Activated CD4-positive, alpha-beta T cell treated with anti-CD3 and anti-CD28 coated beads for 1 hour (primary cell): ENCODE measurements around the gene IP6K3.

Experiments
- DNase-seq: peaks from one replicate; pipeline ENCODE4 v3.0.0-alpha.2; 2020

IP6K3 gene

GRCh38 chr6:33777398-33778388 is 31.0 kb upstream of the IP6K3 start:
- no peak for DNase-seq

DNA sequence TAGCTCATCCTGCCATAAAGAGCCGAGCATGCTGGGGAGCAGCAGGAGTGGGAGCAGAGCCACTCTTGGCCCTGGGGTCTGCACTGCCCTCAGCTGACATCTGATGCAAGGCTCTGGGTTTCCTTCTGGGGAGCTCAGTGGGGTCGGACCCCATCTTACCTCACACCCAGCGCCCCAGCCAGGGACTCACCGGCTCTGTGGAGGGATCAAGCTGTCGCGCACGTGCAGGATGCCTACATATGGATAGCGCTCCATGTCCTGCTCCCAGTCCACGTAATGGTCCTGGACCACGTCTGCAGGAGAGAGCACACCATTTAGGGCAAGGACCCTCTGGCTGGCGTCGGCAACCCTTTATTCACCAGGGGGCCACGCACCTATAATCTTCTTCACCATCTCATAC is 30.1 kb upstream of the IP6K3 start:
- no peak for DNase-seq

GRCh38 chr6:33776186-33776585 is 29.5 kb upstream of the IP6K3 start:
- no peak for DNase-seq

DNA sequence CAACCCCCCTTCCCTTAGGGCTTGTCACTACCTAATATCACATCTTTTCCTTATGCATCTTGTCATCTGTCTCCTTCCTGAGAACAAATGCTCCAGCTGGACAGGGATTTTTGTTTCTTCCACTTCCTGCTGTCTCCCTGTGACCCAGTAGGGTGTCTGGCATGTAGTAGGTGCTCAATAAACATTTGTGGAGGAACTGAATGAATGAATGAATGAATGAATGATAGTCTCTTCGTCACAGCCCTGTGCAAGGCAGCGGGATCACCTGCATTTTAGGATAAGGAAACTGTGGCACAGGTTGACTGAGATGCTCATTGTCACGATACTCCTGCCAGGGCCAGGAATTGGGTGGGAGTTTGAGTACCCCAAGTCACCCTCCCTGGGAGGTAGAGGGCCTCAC is 28.1 kb upstream of the IP6K3 start:
- no peak for DNase-seq

- DNase-seq, result no peak
Observed at GRCh38 chr6:33772902-33773472, 26.3 kb upstream of the IP6K3 start.

DNA sequence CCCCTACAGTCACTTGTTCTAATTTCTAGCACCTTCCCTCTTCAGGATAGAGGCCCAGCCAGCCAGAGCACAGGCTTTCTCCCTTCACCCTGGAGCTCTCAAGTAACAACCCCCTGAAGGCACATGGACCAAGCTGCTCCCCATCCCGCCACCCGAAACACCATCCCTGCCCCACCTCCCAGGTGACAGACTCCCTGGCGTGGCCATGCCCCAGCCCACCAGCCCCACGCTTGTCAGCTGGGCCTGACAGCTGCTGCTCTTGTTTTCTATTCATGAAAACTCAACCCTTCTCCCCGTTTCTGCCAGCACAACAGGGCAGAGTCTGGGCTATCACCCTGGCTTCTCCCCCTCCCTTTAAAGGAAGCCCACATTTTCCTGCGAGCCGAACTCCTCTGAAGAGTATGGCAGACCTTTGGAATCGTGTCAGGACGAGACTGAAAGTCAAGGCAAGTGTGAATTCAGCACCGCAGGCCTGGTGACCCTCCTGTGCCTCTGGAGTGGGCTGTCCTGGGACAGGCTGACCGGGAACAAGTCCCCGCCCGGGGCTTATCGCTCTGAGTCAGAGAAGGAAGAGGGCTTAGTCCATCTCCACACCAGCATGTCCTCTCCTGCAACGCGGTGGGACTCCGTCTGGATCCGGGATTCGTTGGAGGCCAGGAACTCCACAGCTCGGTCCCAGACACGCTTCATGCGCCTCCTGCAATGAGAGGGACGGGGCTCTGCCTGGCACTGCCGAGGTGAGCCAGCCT is 25.6 kb upstream of the IP6K3 start:
- no peak for DNase-seq

GRCh38 chr6:33771146-33772081 is 24.7 kb upstream of the IP6K3 start:
- peak; percentile 55 for DNase-seq

GRCh38 chr6:33770833-33771145 is 24.1 kb upstream of the IP6K3 start:
- DNase-seq, result no peak

DNA sequence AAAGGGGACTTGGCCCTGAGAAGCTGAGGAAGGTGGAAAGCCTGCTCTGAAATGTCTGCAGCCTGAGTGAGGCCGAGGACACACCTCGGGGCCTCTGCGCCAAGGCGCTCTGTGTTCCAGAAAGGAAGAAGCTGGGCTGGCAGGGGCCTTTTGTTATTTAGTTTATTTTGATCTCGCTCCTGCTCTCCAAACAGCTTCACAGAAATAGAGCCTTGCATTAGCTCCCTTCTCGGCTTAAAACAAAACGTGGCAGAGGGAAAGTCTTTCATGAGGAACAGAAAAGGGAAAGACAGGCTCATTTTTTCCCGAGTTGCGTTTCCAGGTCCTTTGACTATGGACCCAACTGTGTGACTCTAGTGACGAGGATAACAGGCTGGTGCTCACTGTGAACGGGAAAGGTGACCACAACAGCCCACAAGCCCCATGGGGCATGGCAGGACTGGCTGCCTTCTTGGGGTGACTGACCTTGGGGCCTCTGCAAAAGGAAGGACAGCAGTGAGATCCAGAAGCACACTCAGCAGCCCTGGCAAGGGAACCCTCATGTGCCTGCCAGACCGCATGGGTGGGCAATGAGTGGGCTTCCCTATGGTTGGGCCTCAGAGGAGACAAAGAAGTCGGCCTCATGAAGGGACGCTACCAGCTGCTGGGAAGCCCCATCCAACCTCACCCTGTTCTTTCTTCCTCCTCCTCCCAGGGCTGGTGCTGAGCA is 23.6 kb upstream of the IP6K3 start:
- no peak for DNase-seq

DNA sequence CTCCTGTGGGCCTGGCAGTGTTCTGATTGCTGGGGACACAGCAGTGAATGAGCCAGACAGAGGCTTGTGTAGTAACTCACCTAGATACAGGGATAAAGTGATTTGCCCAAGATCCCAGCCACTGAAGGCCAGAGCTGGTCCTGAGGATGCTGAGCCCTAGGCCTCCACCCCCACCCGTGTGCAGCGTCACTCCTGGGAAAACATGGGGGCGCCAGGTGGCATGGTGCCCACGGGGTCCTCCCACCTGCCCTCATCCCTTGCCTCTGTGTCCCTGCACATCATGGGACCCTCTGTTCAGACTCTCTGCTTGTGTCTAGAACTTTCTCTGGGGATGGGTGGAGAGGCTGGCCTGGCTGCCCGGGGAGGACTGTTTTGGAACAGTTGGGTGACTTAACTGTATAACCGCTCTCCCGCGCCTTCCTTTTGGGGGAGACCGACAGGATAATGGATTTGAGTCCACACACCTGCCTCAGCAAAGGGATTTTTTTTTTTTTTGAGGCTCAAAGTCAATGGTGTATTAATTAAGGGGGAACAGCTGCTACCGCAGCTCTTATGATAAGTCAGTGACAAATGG is 22.6 kb upstream of the IP6K3 start:
- no peak for DNase-seq

DNA sequence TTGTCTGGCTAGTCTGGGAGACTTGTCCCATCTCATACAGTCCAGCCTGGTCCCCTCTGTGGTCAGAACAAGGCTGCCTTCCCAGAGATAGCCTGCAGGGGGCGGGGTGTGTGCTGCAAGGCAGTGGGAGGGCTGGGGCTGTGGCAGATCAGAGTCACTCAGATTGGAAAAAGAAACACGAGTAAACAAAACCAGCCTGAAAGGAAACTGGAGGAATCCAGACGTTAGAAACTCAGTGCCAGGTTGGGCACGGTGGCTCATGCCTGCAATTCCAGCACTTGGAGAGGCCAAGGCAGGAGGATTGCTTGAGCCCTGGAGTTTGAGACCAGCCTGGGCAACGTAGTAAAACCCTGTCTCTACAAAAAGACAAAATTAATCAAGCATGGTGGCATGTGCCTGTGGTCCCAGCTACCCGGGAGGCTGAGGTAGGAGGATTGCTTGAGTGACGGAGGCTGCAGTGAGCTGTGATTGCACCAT is 22.0 kb upstream of the IP6K3 start:
- DNase-seq, result peak; percentile 51

DNA sequence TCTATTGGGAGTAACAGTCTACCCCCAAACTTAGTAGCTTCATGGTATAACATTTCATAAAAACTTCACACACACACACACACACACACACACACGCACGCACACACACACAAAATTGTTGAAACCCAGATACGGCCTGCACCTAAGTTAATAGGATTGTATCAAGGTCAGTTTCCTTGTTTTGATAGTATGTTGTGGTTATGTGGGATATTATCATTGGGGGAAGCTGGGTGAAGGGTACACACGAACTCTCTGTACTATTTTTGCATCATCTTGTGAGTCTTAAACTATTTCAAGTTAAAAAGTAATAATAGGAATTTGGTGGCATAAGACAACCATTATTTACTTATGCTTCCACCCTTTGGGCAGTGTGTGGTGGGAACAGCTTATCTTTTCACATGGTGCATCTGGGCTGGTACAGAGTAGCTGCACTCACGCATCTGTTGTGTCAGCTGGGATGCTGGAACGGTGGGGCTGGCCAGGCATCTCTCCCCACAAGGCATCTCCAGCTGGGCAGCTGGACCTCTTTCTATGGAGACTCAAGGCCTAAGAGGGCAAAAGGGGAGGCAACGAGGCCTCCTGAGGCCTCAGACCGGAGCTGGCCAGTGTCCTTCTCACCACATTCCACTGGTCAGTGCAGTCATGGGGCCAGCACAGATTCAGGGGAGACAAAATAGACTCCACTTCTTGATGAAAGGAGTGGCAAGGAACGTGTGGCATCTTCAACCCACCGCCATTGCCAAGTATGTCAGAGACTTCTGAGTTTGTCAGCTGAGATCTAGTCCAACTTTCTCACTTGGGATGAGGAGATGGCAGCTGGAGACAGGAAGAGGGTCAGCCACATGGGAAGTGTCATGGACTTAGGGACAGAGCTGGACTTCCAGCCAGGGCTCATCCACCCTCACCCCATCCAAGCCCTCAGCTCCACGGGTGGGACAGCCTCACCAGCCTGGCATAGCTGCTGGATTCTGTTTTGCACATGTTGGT is 20.5 kb upstream of the IP6K3 start:
- no peak for DNase-seq

GRCh38 chr6:33765368-33765767 is 18.7 kb upstream of the IP6K3 start:
- DNase-seq, result no peak

GRCh38 chr6:33764036-33764435 is 17.3 kb upstream of the IP6K3 start:
- no peak for DNase-seq

GRCh38 chr6:33763483-33763882 is 16.8 kb upstream of the IP6K3 start:
- no peak for DNase-seq

DNA sequence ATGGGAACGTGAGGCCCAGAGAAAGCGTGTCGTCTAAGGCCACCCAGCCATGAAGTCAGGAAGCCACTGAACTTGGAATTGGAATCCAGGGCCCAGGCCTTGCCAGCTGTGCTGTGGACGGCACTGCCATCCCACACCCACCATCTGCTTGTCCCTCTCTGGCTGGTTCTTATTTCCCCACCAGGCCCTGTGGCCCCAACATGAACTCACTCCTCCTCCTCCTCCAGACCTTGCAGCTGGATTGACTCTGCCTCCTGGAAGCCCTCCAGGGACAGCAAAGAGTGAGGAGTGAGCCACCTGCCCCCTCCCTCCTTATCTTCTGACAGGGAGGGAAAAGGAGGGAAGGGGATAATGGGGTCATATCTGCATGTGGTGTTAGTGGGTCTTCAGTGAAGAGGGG is 16.0 kb upstream of the IP6K3 start:
- DNase-seq, result no peak

- DNase-seq, result no peak
Observed at GRCh38 chr6:33761922-33762629, 15.4 kb upstream of the IP6K3 start.

- no peak for DNase-seq
Observed at GRCh38 chr6:33761581-33761921, 14.8 kb upstream of the IP6K3 start.

DNA sequence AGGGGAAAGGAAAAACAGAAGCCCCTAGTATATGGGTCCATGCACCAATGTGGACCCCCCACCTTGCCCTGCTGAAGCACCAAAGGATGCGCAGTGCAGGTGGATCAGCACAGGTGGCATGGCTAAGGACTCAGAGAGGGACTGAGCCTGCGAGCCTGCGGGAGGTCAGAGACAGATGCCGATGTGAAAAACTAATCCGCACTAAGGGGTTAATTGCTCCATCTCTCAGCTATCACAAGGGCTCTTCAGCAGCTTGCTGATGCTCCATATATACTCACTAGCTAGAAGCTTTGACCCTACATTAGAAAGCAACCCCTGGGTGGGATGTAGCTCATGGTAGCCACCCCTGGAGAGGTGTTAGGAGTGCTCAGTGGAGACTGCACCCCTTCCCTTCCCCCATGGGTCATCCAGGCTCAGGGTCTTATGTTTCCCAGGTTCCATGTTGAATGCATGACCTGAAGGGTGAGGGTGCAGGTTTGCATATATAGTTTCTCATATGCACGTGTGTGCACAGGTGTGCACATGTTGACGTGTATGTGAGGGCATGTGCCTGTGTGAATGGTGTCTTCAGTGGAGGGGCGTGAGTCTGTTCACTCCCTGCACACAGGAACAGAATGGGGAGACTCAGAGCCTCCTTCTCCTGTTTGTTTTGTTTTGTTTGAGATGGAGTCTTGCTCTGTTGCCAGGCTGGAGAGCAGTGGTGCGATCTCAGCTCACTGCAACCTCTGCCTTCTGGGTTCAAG is 13.4 kb upstream of the IP6K3 start:
- DNase-seq, result no peak
